H1 (cell line): ENCODE results near the gene BAX. TPM values are rescaled to one million over a fixed set of nuclear protein-coding genes. Genes with fewer than 3 reads are reported as not detected.
A peak's percentile ranks its signal among the peaks of the same experiment; 100 is the strongest.

Experiments used
- CTCF ChIA-PET: fragments of 300-600 bp; sonication (Branson Sonifier 250); formaldehyde crosslinking; loops from one replicate; lab custom pipeline; 2021; ENCODE audit not compliant: partially characterized antibody; lab: Charles Lee
- POLR2A ChIA-PET: fragments of 300-600 bp; sonication (Branson Sonifier 250); formaldehyde crosslinking; loops from one replicate; lab custom pipeline; 2021; ENCODE audit warnings: inconsistent platforms; ENCODE audit not compliant: partially characterized antibody; lab: Charles Lee
- DNase-seq, 2 experiments: peaks; one replicate each; pipeline versions ENCODE4 v3.0.0 to v3.0.0-alpha.2; 2010 to 2022; ENCODE audit warnings: low spot score in 2 of 2, low read depth in 1 of 2, mixed read lengths in 1 of 2
- FAIRE-seq: peaks from 2 replicates; lab custom pipeline; 2011; peaks lifted over from hg19 to GRCh38; lab: Jason Lieb, UNC
- H2AFZ ChIP-seq: 2 replicates; pipeline ENCODE4 v1.8.1; 2012; ENCODE audit warnings: low read length, inconsistent platforms
- H2AK5ac ChIP-seq: 2 replicates; pipeline ENCODE4 v1.6.1; 2013; ENCODE audit warnings: low read depth, low read length
- H2BK120ac ChIP-seq: replicated peaks from 2 replicates; pipeline ENCODE3; 2013; ENCODE audit warnings: low read depth, low read length, inconsistent platforms
- H2BK12ac ChIP-seq: 2 replicates; pipeline ENCODE4 v1.6.1; 2013; ENCODE audit warnings: low read depth, low read length
- H2BK15ac ChIP-seq: 2 replicates; pipeline ENCODE4 v1.6.1; 2013; ENCODE audit warnings: low read length
- H2BK20ac ChIP-seq: 2 replicates; pipeline ENCODE4 v1.6.1; 2013; ENCODE audit warnings: low read length
- H2BK5ac ChIP-seq: 2 replicates; pipeline ENCODE4 v1.6.1; 2013; ENCODE audit warnings: low read depth, low read length
- H3K14ac ChIP-seq: 2 replicates; pipeline ENCODE4 v1.6.1; 2013; ENCODE audit warnings: inconsistent platforms; ENCODE audit not compliant: insufficient read length
- H3K18ac ChIP-seq: 2 replicates; pipeline ENCODE4 v1.6.1; 2013; ENCODE audit warnings: low read length; ENCODE audit errors: extremely low read depth
- H3K23ac ChIP-seq: 2 replicates; pipeline ENCODE4 v1.6.1; 2013; ENCODE audit warnings: inconsistent platforms; ENCODE audit not compliant: insufficient read length
- H3K23me2 ChIP-seq: 2 replicates; pipeline ENCODE4 v1.6.1; 2013; ENCODE audit warnings: low read depth, low read length
- H3K27ac ChIP-seq: 2 replicates; pipeline ENCODE4 v1.6.1; 2011; ENCODE audit warnings: low read depth, low read length, inconsistent platforms
- H3K27me3 ChIP-seq, 4 experiments: replicated peaks in 1 of 4; 1 replicate in 1 of 4; 2 replicates in 3 of 4; pipeline versions ENCODE4 v1.6.1 to v1.8.1; 2011 to 2013; ENCODE audit warnings: low read length in 3 of 4, mild to moderate bottlenecking in 3 of 4, inconsistent platforms in 2 of 4, mixed read lengths in 2 of 4, moderate library complexity in 1 of 4; ENCODE audit not compliant: control insufficient read depth in 3 of 4, insufficient read depth in 3 of 4; ENCODE audit errors: extremely low read depth in 1 of 4
- H3K36me3 ChIP-seq, 4 experiments: 2 replicates each; pipeline versions ENCODE4 v1.6.1 to v1.8.1; 2011 to 2013; ENCODE audit warnings: mild to moderate bottlenecking in 4 of 4, low read length in 3 of 4, moderate library complexity in 2 of 4, control low read depth in 1 of 4, inconsistent platforms in 1 of 4; ENCODE audit not compliant: insufficient read depth in 4 of 4, control insufficient read depth in 2 of 4
- H3K4ac ChIP-seq: replicated peaks from 2 replicates; pipeline ENCODE3; 2013; ENCODE audit warnings: low read length, low read depth, mixed read lengths, inconsistent platforms; ENCODE audit not compliant: insufficient read length
- H3K4me1 ChIP-seq, 4 experiments: replicated peaks in 1 of 4; 1 replicate in 1 of 4; 2 replicates in 3 of 4; pipeline versions ENCODE4 v1.6.1 to v1.8.1; 2011 to 2013; ENCODE audit warnings: low read length in 3 of 4, inconsistent platforms in 2 of 4, mixed read lengths in 1 of 4; ENCODE audit not compliant: insufficient read depth in 4 of 4, control insufficient read depth in 3 of 4
- H3K4me2 ChIP-seq, 2 experiments: 2 replicates each; pipeline versions ENCODE4 v1.6.1 to v1.8.1; 2011 to 2013; ENCODE audit warnings: low read depth in 2 of 2, low read length in 2 of 2, control low read depth in 1 of 2, inconsistent platforms in 1 of 2, mild to moderate bottlenecking in 1 of 2; ENCODE audit not compliant: insufficient read depth in 1 of 2
- H3K4me3 ChIP-seq, 4 experiments: fragments of 200-600, 300-600 bp in 1 of 4; sonication (generic), shearing (Covaris generic), sonication (Bioruptor Twin) in 1 of 4; 2 replicates each; pipeline versions ENCODE4 v1.5.1 to v1.8.1; 2011 to 2016; ENCODE audit warnings: low read length in 4 of 4, low read depth in 3 of 4, control low read depth in 2 of 4, inconsistent platforms in 2 of 4, mild to moderate bottlenecking in 2 of 4, mixed read lengths in 1 of 4, moderate library complexity in 1 of 4; ENCODE audit not compliant: insufficient read depth in 2 of 4; ENCODE audit errors: extremely low read depth in 1 of 4
- H3K56ac ChIP-seq: replicated peaks from 2 replicates; pipeline ENCODE3; 2013; ENCODE audit warnings: low read depth, mild to moderate bottlenecking, mixed read lengths, low read length, inconsistent platforms; ENCODE audit not compliant: insufficient read length
- H3K79me1 ChIP-seq: 2 replicates; pipeline ENCODE4 v1.6.1; 2013; ENCODE audit warnings: low read depth, low read length, control low read depth
- H3K79me2 ChIP-seq, 2 experiments: 2 replicates each; pipeline versions ENCODE4 v1.6.1 to v1.8.1; 2012 to 2013; ENCODE audit warnings: low read length in 2 of 2, mild to moderate bottlenecking in 2 of 2, inconsistent platforms in 1 of 2; ENCODE audit not compliant: insufficient read depth in 2 of 2, control insufficient read depth in 1 of 2
- H3K9ac ChIP-seq, 4 experiments: replicated peaks in 1 of 4; 1 replicate in 1 of 4; 2 replicates in 3 of 4; pipeline versions ENCODE4 v1.6.1 to v1.8.1; 2011 to 2013; ENCODE audit warnings: low read depth in 3 of 4, low read length in 3 of 4, control low read depth in 2 of 4, mild to moderate bottlenecking in 2 of 4, moderate library complexity in 2 of 4, inconsistent platforms in 1 of 4; ENCODE audit errors: extremely low read depth in 1 of 4
- H3K9me3 ChIP-seq, 2 experiments: 2 replicates each; pipeline versions ENCODE4 v1.6.1 to v1.8.1; 2012 to 2013; ENCODE audit warnings: mild to moderate bottlenecking in 2 of 2, moderate library complexity in 2 of 2, control low read depth in 1 of 2, inconsistent platforms in 1 of 2, low read depth in 1 of 2, low read length in 1 of 2, mixed read lengths in 1 of 2; ENCODE audit not compliant: insufficient read depth in 2 of 2
- H4K20me1 ChIP-seq, 2 experiments: replicated peaks in 1 of 2; 2 replicates each; pipeline versions ENCODE3 to v1.8.1; 2011 to 2013; ENCODE audit warnings: inconsistent platforms in 2 of 2, low read length in 2 of 2, mild to moderate bottlenecking in 1 of 2; ENCODE audit not compliant: insufficient read depth in 2 of 2, control insufficient read depth in 1 of 2
- H4K5ac ChIP-seq: 2 replicates; pipeline ENCODE4 v1.6.1; 2013; ENCODE audit warnings: low read length, low read depth, mixed read lengths, inconsistent platforms; ENCODE audit not compliant: insufficient read length
- H4K8ac ChIP-seq: 2 replicates; pipeline ENCODE4 v1.8.0; 2013; ENCODE audit warnings: mild to moderate bottlenecking, moderate library complexity, low read length, inconsistent platforms; ENCODE audit not compliant: insufficient read depth; ENCODE audit errors: extremely low read depth
- H4K91ac ChIP-seq: replicated peaks from 2 replicates; pipeline ENCODE3; 2013; ENCODE audit warnings: low read length, mixed read lengths, inconsistent platforms; ENCODE audit not compliant: insufficient read length
- ATF3 ChIP-seq: IDR thresholded peaks from 2 replicates; pipeline ENCODE4 v1.6.1; 2011; ENCODE audit warnings: low read depth, mild to moderate bottlenecking, low read length; ENCODE audit not compliant: insufficient read depth
- BRCA1 ChIP-seq: IDR thresholded peaks from 2 replicates; pipeline ENCODE4 v1.6.1; 2012; ENCODE audit warnings: low read depth, low read length, improper control_type of control experiment
- GABPA ChIP-seq: IDR thresholded peaks from 2 replicates; pipeline ENCODE4 v1.6.1; 2011; ENCODE audit warnings: mild to moderate bottlenecking, low read length, moderate library complexity, borderline replicate concordance; ENCODE audit not compliant: insufficient read depth
- NANOG ChIP-seq: IDR thresholded peaks from 2 replicates; pipeline ENCODE4 v1.6.1; 2011; ENCODE audit warnings: low read length, low read depth, mild to moderate bottlenecking, inconsistent platforms; ENCODE audit not compliant: insufficient read depth, poor library complexity, severe bottlenecking
- POU5F1 ChIP-seq: IDR thresholded peaks from 2 replicates; pipeline ENCODE4 v1.6.1; 2011; ENCODE audit warnings: low read depth, mild to moderate bottlenecking, low read length, moderate library complexity
- RAD21 ChIP-seq, 2 experiments: IDR thresholded peaks in 1 of 2; conservative IDR thresholded peaks in 1 of 2; 2 replicates each; pipeline ENCODE4 v1.6.1; 2011; ENCODE audit warnings: low read depth in 2 of 2, low read length in 2 of 2, improper control_type of control experiment in 1 of 2, inconsistent platforms in 1 of 2, mild to moderate bottlenecking in 1 of 2, moderate library complexity in 1 of 2
- SUZ12 ChIP-seq: fragments of 200-600 bp; sonication (generic); IDR thresholded peaks from 2 replicates; pipeline ENCODE4 v1.6.1; 2012; ENCODE audit warnings: mild to moderate bottlenecking, inconsistent platforms, low read length, moderate library complexity, mixed read lengths
- WGBS, 2 experiments: shearing (Covaris generic) in 1 of 2; methylation state at CpG; one replicate each; pipeline versions ENCODE4 v1.1.6 to v1.1.7; 2013 to 2015; ENCODE audit warnings: low lambda C conversion rate in 2 of 2, mixed read lengths in 2 of 2, inconsistent platforms in 1 of 2, low coverage in 1 of 2, missing lambda C conversion rate in 1 of 2; ENCODE audit not compliant: insufficient replicate concordance in 2 of 2, insufficient coverage in 1 of 2, insufficient read length in 1 of 2; ENCODE audit errors: extremely low coverage in 1 of 2, missing lambda C conversion rate in 1 of 2; 5-methylcytosine and 5-hydroxymethylcytosine counted together
- polyA plus RNA-seq, 7 experiments: library from polyadenylated mRNA; depleted of rRNA in 3 of 7; stranded (reverse) in 5 of 7; unstranded in 2 of 7; fragments of >200 nt in 5 of 7; fragments of 200-250 nt in 2 of 7; gene quantifications; 1 replicate in 5 of 7; 2 replicates in 1 of 7; 4 replicates in 1 of 7; pipeline versions ENCODE4 v1.2.1 to v1.2.3, GENCODE V29; 2011 to 2013; ENCODE audit warnings: missing spikeins in 2 of 7, mixed read lengths in 2 of 7
- total RNA-seq: library from RNA; stranded (reverse); fragmentation: NEBNext Ultra II Directional; extraction: Animal tissue kit (Norgen Biotek cat#: 25700); gene quantifications from 2 replicates; pipeline ENCODE4 v1.2.1, GENCODE V29; 2021

BAX gene
- total and polyA plus RNA-seq, 2 of the 8 experiments (the other 6 are each of a cell fraction or from before 2014, with no cell fraction given) = 257 to 346 TPM

- 78% methylated on average over 9 of the region's 9 CpGs; no CpG with 5 or more reads in 1 of the 2 experiments for WGBS, 2 experiments
- Histone ChIP-seq H3K4me1 (0 out of 7 replicates have a peak, but pooled peaks cover 0 to 2% (median 0%) of the 10 kb centered on the region in 4 experiments), H3K23me2 (no peaks in the 10 kb centered on the region), H3K36me3 (no peaks in the 10 kb centered on the region), H2AK5ac (no peak overlapping the region; the same call in 1 of the 2 replicates), H3K79me2 (no peaks in the 10 kb centered on the region), H3K9me3 (no peaks in the 10 kb centered on the region), H2BK12ac (peak overlapping the region; percentile 60; the same call in 1 of the 2 replicates), H3K4me2 (no peak overlapping the region), H3K4me3 (no peak overlapping the region), H4K20me1 (peaks cover 0 to 2% of the 10 kb centered on the region in 2 experiments), H3K18ac (no peak overlapping the region), H2BK15ac (no peak overlapping the region), H4K8ac (no peak overlapping the region), H3K4ac (no peak overlapping the region), H4K5ac (no peak overlapping the region), H3K9ac (no peak overlapping the region), H2BK120ac (no peak overlapping the region), H3K79me1 (no peaks in the 10 kb centered on the region), H2BK5ac (no peak overlapping the region; the same call in 1 of the 2 replicates), H3K56ac (no peak overlapping the region), H3K14ac (no peak overlapping the region), H2BK20ac (no peak overlapping the region), H3K27ac (no peak overlapping the region), H4K91ac (peak overlapping the region; percentile 40), H3K23ac (no peak overlapping the region), H2AFZ (no peak overlapping the region), H3K27me3 (no peaks in the 10 kb centered on the region; a peak in 1 of 7 replicates)
- ChIA-PET CTCF (interaction anchor here (1.1 kb wide), 3 partner anchors 20 to 133 kb away, joined by 3 to 4 read pairs (median 4); no protein-coding TSS in a partner anchor), POLR2A (interaction anchor here (0.9 to 1.7 kb wide), 5 partner anchors 17 to 87 kb away, joined by 3 to 6 read pairs (median 3); partner anchors contain the start of gene PPP1R15A)
- FAIRE-seq (no peak), DNase-seq (no peak)
- no peak for TF ChIP-seq SUZ12
- no peak for TF ChIP-seq POU5F1
- no peak for TF ChIP-seq GABPA
- no peak for TF ChIP-seq NANOG
- TF ChIP-seq BRCA1 = no peak
- no peak for TF ChIP-seq ATF3
- TF ChIP-seq RAD21 (IDR thresholded peaks at IDR 0.05 in 1 of 2, conservative IDR thresholded peaks at IDR 0.05 in 1 of 2; ENCODE audit: low read depth in 2 of 2, low read length in 2 of 2) = no peak
Measured at GRCh38 chr19:48946463-48947257, 8.0 kb upstream of the BAX start.
